Thyroid gland (tissue), 4 donors: ENCODE measurements around the gene MYH13. TPM values are rescaled to one million over a fixed set of nuclear protein-coding genes. Genes with fewer than 3 reads are reported as not detected.

Experiments
- DNase-seq, 2 donors: peaks; one replicate each; pipeline ENCODE4 v3.0.0-alpha.2; 2019
- H3K27ac ChIP-seq, 3 donors: fragments of 200-600 bp; sonication (generic); 1 replicate in 2 of 3; 2 replicates in 1 of 3; pipeline ENCODE4 v1.5.1; 2016 to 2019; ENCODE audit warnings: mild to moderate bottlenecking in 1 of 3, moderate library complexity in 1 of 3
- H3K27me3 ChIP-seq: fragments of 200-600 bp; sonication (generic); one replicate; pipeline ENCODE4 v1.5.1; 2019
- H3K36me3 ChIP-seq, 2 donors: fragments of 200-600 bp; sonication (generic); one replicate each; pipeline ENCODE4 v1.5.1; 2016 to 2019
- H3K4me1 ChIP-seq, 2 donors: fragments of 200-600 bp; sonication (generic); one replicate each; pipeline ENCODE4 v1.5.1; 2017 to 2019
- H3K4me3 ChIP-seq, 3 donors: fragments of 200-600 bp; sonication (generic); replicated peaks in 1 of 3; 1 replicate in 2 of 3; 2 replicates in 1 of 3; pipeline ENCODE4 v1.5.1; 2016; ENCODE audit warnings: mild to moderate bottlenecking in 1 of 3
- H3K9me3 ChIP-seq: fragments of 200-600 bp; sonication (generic); one replicate; pipeline ENCODE4 v1.5.1; 2017
- CTCF ChIP-seq, 6 experiments: fragments of 200-600 bp in 3 of 6; fragments of 450-650 bp in 3 of 6; sonication (generic) in 3 of 6; IDR thresholded peaks; one replicate each; pipeline ENCODE4 v1.5.1; 2016 to 2019; ENCODE audit warnings: antibody characterized with exemption in 6 of 6, mild to moderate bottlenecking in 2 of 6, inconsistent platforms in 1 of 6, moderate library complexity in 1 of 6
- POLR2A ChIP-seq, 2 donors: fragments of 450-650 bp; IDR thresholded peaks; one replicate each; pipeline ENCODE4 v1.6.1; 2017; ENCODE audit warnings: antibody characterized with exemption in 2 of 2, mild to moderate bottlenecking in 2 of 2, moderate library complexity in 1 of 2
- WGBS, 2 donors: methylation state at CpG; one replicate each; pipeline ENCODE4 v1.1.5; 2017; 5-methylcytosine and 5-hydroxymethylcytosine counted together
- intact Hi-C: fragments of 100-400 bp; cut with DNase I; formaldehyde crosslinking; loops from one replicate; pipeline ENCODE4 v1.15.1; 2023
- total RNA-seq, 4 donors: library from RNA; depleted of rRNA; stranded (reverse); fragments of >200 nt; gene quantifications; one replicate each; pipeline ENCODE4 v1.2.3, GENCODE V29; 2016

Gene MYH13
- total RNA-seq, 4 donors from 2014 or later, result not detected

GRCh38 chr17:10309003-10309974 is 63.5 kb downstream of the MYH13 start:
- Histone ChIP-seq H3K27me3 (no peaks in the 10 kb centered on the region), H3K36me3 (no peaks in the 10 kb centered on the region), H3K9me3 (no peaks in the 10 kb centered on the region), H3K27ac (no peak overlapping the region), H3K4me1 (no peaks in the 10 kb centered on the region), H3K4me3 (no peak overlapping the region)
- intact Hi-C loops, result no loop called here
- TF ChIP-seq CTCF (IDR thresholded peaks at IDR 0.05), result no peak
- TF ChIP-seq POLR2A (IDR thresholded peaks at IDR 0.05), result no peak
- DNase-seq, result no peak
- WGBS, 2 donors, result 90 to 93% methylated on average over 40 to 43 of the region's 44 CpGs

- intact Hi-C loops, result no loop called here
- no peak for TF ChIP-seq CTCF (IDR thresholded peaks at IDR 0.05)
- TF ChIP-seq POLR2A (IDR thresholded peaks at IDR 0.05), result no peak
- no peak overlapping the region for H3K4me3 ChIP-seq
- H3K27ac ChIP-seq, result no peak overlapping the region
- H3K36me3 ChIP-seq, result no peaks in the 10 kb centered on the region
- no peak for DNase-seq
- no peaks in the 10 kb centered on the region for H3K27me3 ChIP-seq
- 88 to 93% methylated on average over 5 of the region's 5 CpGs for WGBS, 2 donors
- H3K4me1 ChIP-seq, result no peaks in the 10 kb centered on the region
- H3K9me3 ChIP-seq, result no peaks in the 10 kb centered on the region
These were observed 66.2 kb downstream of the MYH13 start for GRCh38 chr17:10306585-10306984.

- Histone ChIP-seq H3K9me3 (no peaks in the 10 kb centered on the region), H3K4me3 (no peak overlapping the region), H3K27ac (no peak overlapping the region), H3K36me3 (no peaks in the 10 kb centered on the region), H3K4me1 (no peaks in the 10 kb centered on the region), H3K27me3 (no peaks in the 10 kb centered on the region)
- intact Hi-C loops, result no loop called here
- WGBS, 2 donors, result 53 to 62% methylated on average over 3 of the region's 3 CpGs
- TF ChIP-seq CTCF (IDR thresholded peaks at IDR 0.05) (no peak), POLR2A (IDR thresholded peaks at IDR 0.05) (no peak)
- DNase-seq, result no peak
These were observed 67.4 kb downstream of the MYH13 start for GRCh38 chr17:10305398-10305797.

GRCh38 chr17:10304758-10305300 is 68.0 kb downstream of the MYH13 start:
- no peak for TF ChIP-seq CTCF (IDR thresholded peaks at IDR 0.05)
- TF ChIP-seq POLR2A (IDR thresholded peaks at IDR 0.05), result no peak
- Histone ChIP-seq H3K27me3 (no peaks in the 10 kb centered on the region), H3K9me3 (no peaks in the 10 kb centered on the region), H3K4me1 (no peaks in the 10 kb centered on the region), H3K4me3 (no peak overlapping the region), H3K36me3 (no peaks in the 10 kb centered on the region), H3K27ac (no peak overlapping the region)
- intact Hi-C loops, result no loop called here
- no peak for DNase-seq
- 80 to 81% methylated on average over 4 of the region's 4 CpGs for WGBS, 2 donors

GRCh38 chr17:10297691-10298090 is 75.1 kb downstream of the MYH13 start:
- intact Hi-C loops, result no loop called here
- TF ChIP-seq POLR2A (IDR thresholded peaks at IDR 0.05) (no peak), CTCF (IDR thresholded peaks at IDR 0.05) (no peak)
- 92 to 96% methylated on average over 3 of the region's 3 CpGs for WGBS, 2 donors

More at GRCh38 chr17:10297691-10298090, 75.1 kb downstream of the MYH13 start:
- no peak overlapping the region for H3K4me3 ChIP-seq
- DNase-seq, result no peak
- H3K9me3 ChIP-seq, result no peaks in the 10 kb centered on the region
- no peaks in the 10 kb centered on the region for H3K4me1 ChIP-seq
- no peaks in the 10 kb centered on the region for H3K27me3 ChIP-seq
- H3K27ac ChIP-seq, result no peak overlapping the region
- H3K36me3 ChIP-seq, result no peaks in the 10 kb centered on the region
